Neutrophil (primary cell): ENCODE data around the gene TOMM40L.

Source experiments
- H3K27ac ChIP-seq: fragments of 200-600 bp; sonication (generic); 2 replicates; pipeline ENCODE4 v1.5.1; 2016; ENCODE audit warnings: mild to moderate bottlenecking, moderate library complexity
- H3K27me3 ChIP-seq: fragments of 200-600 bp; sonication (generic); 2 replicates; pipeline ENCODE4 v1.6.0; 2016; ENCODE audit warnings: mild to moderate bottlenecking
- H3K36me3 ChIP-seq: fragments of 200-600 bp; sonication (generic); 2 replicates; pipeline ENCODE4 v1.5.1; 2017
- H3K4me1 ChIP-seq, 2 experiments: fragments of 200-600 bp in 1 of 2; sonication (generic) in 1 of 2; 1 replicate in 1 of 2; 2 replicates in 1 of 2; pipeline versions ENCODE4 v1.5.1 to v1.6.1; 2013 to 2016; ENCODE audit warnings: low read depth in 1 of 2, low read length in 1 of 2, mild to moderate bottlenecking in 1 of 2, moderate library complexity in 1 of 2; ENCODE audit not compliant: control insufficient read depth in 1 of 2, insufficient read depth in 1 of 2
- H3K4me3 ChIP-seq, 2 experiments: fragments of 200-600 bp in 1 of 2; sonication (generic) in 1 of 2; 1 replicate in 1 of 2; 2 replicates in 1 of 2; pipeline ENCODE4 v1.5.1; 2013 to 2016; ENCODE audit warnings: low read depth in 1 of 2, low read length in 1 of 2, mild to moderate bottlenecking in 1 of 2, moderate library complexity in 1 of 2
- H3K9me3 ChIP-seq: fragments of 200-600 bp; sonication (generic); 2 replicates; pipeline ENCODE4 v1.5.1; 2016
- TF ChIP-seq, protein P1 (sequence below): fragments of 200-600 bp; sonication (generic); IDR thresholded peaks from 2 replicates; pipeline ENCODE4 v1.5.1; 2016; ENCODE audit warnings: antibody characterized with exemption

TOMM40L gene

GRCh38 chr1:161258439-161259344 lies 32.8 kb downstream of the TOMM40L start, which contains the start of gene PCP4L1:
PCP4L1 (plus strand) TSS chr1:161258745; CDS start chr1:161258975, 230 bp downstream.
- Histone ChIP-seq H3K27ac (no peak within 1 kb of the TSS), H3K4me1 (peaks cover 4 to 8% of the 10 kb centered on the region in 2 experiments), H3K9me3 (peaks cover 11% of the 10 kb centered on the region), H3K4me3 (peak within 1 kb of the TSS; percentile 31 to 43), H3K36me3 (no peaks in the 10 kb centered on the region), H3K27me3 (peaks cover 68% of the 10 kb centered on the region)
- TF ChIP-seq, protein P1, sequence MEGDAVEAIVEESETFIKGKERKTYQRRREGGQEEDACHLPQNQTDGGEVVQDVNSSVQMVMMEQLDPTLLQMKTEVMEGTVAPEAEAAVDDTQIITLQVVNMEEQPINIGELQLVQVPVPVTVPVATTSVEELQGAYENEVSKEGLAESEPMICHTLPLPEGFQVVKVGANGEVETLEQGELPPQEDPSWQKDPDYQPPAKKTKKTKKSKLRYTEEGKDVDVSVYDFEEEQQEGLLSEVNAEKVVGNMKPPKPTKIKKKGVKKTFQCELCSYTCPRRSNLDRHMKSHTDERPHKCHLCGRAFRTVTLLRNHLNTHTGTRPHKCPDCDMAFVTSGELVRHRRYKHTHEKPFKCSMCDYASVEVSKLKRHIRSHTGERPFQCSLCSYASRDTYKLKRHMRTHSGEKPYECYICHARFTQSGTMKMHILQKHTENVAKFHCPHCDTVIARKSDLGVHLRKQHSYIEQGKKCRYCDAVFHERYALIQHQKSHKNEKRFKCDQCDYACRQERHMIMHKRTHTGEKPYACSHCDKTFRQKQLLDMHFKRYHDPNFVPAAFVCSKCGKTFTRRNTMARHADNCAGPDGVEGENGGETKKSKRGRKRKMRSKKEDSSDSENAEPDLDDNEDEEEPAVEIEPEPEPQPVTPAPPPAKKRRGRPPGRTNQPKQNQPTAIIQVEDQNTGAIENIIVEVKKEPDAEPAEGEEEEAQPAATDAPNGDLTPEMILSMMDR = no peak

DNA sequence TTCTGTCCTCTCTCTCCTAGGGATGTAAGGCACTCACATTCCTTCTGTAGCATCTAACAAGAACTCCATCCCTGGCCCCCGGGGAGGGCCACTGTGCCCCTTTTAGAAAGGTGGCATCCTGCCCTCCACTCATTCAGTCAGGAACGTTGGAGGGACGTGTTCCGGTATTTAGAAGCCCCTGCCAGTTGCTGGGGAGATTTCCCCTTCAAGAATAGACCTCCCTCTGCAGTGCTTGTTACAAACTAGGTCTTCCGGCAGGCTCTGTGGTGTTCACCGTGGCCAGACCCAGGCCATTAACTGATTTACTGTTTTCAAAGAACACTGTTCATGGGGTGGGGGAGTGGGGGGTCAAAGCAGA lies 33.5 kb downstream of the TOMM40L start:
- H3K36me3 ChIP-seq = no peaks in the 10 kb centered on the region
- H3K4me3 ChIP-seq = no peak overlapping the region
- H3K4me1 ChIP-seq = peaks cover 4 to 8% of the 10 kb centered on the region in 2 experiments
- H3K27ac ChIP-seq = no peak overlapping the region
- H3K9me3 ChIP-seq = peaks cover 11% of the 10 kb centered on the region
- TF ChIP-seq, protein P1 = no peak
- H3K27me3 ChIP-seq = peaks cover 68% of the 10 kb centered on the region

GRCh38 chr1:161259765-161260164 lies 33.9 kb downstream of the TOMM40L start:
- H3K9me3 ChIP-seq = peaks cover 11% of the 10 kb centered on the region
- H3K27ac ChIP-seq = no peak overlapping the region
- TF ChIP-seq, protein P1 = no peak
- peaks cover 68% of the 10 kb centered on the region for H3K27me3 ChIP-seq
- H3K36me3 ChIP-seq = no peaks in the 10 kb centered on the region
- H3K4me1 ChIP-seq = peaks cover 4 to 8% of the 10 kb centered on the region in 2 experiments
- no peak overlapping the region for H3K4me3 ChIP-seq

DNA sequence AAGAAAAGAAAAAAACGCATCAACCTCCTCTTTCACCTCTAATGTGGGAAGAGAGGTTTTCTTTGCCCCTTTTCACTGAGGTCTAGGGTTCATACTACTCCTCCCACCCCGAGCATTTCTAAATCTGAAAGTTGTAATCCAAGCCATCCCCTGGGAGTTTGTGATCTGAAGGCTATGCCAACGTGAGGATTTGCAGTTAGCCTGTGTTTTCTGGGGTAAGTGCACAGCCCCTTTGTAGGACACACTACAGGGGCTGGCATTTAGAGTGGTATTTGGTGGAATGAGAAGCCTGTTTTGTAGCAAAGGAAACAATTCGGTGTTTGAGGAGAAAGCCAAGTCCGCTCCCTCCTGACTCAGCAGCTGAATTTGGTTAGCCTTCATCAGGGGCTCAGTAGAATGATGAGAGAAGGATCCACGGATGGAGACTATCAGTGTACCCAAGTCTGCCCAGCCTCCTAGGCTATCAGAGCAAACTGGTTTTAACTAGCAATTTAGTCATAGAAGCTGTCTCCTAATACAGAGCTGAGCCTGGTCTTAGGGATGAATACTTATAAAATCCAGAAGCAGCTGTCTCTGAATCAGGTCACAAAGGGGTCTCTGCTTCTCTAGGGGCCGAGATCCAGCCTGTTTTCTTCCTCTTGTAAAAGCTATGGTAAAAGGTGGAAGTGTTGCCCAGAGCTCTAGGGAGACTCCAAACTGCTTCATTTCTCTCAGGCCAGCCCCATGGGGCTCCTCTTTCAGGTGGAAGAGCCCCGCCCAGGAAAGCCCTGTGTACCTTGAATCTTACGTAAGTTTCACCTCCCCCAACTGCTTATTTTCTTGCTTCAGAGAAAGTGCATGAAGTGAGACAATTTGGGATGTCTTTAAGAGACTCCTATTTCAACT lies 34.8 kb downstream of the TOMM40L start:
- no peaks in the 10 kb centered on the region for H3K36me3 ChIP-seq
- peaks cover 4 to 8% of the 10 kb centered on the region in 2 experiments for H3K4me1 ChIP-seq
- H3K27me3 ChIP-seq = peaks cover 68% of the 10 kb centered on the region
- TF ChIP-seq, protein P1 = no peak
- H3K27ac ChIP-seq = no peak overlapping the region
- no peak overlapping the region for H3K4me3 ChIP-seq
- H3K9me3 ChIP-seq = peaks cover 11% of the 10 kb centered on the region

DNA sequence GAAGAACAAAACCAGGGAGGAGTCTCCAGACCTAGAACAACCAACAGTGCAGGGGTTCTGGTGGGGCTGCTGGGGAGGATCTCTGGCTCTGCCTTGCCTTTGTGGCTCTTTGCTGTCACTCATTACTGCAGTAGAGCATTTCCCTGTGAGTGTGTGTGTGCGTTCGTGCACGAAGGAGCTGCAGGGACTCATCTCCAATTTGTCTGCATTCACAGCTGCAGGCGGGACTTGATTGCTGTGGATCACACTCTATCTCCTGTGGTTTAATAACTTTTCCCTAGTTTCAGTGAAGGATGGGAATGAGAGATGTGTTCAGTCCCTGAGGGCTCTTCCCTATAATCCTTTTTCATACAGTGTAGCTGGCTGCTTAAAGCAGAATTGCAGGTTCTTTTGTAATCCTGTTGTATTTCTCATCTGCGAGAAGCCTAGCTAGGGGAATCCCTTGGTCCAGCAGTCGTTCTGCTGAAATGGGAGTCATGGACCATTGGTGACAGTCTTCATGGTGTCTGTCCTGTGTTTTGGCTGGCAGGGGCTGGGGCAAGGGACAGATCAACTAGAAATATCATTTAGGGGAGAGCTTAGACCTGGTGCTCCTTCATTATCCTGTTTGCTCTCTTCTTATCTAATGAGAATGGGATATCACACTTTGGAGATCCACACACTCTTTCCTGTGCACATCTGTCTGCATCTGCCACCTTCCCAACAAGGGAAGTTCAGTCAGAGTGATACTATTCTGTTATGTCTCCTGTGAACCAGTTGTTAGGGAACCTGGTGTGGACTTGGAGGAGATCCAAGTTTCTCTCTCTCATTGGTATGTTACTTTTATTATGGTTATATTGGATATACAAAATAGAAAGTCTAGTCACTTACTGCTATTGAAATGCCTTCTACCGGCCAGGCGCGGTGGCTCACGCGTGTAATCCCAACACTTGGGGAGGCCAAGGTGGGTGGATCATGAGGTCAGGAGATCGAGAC lies 35.7 kb downstream of the TOMM40L start:
- Histone ChIP-seq H3K9me3 (peaks cover 11% of the 10 kb centered on the region), H3K36me3 (no peaks in the 10 kb centered on the region), H3K4me3 (no peak overlapping the region), H3K27ac (no peak overlapping the region), H3K4me1 (peaks cover 4 to 8% of the 10 kb centered on the region in 2 experiments), H3K27me3 (peaks cover 66% of the 10 kb centered on the region)
- TF ChIP-seq, protein P1 = no peak
